ENCODE measurements around the gene NOX4. TPM values are rescaled to one million over a fixed set of nuclear protein-coding genes. Genes with fewer than 3 reads are reported as not detected.

The NOX4 gene
- total and polyA plus RNA-seq, 2 experiments from 2014 or later = 0.74 to 1.1 TPM

- DNase-seq (ENCODE audit: low read depth in 1 of 2, low spot score in 1 of 2) = no peak
- Histone ChIP-seq H3K36me3 (no peaks in the 10 kb centered on the region), H3K4me1 (ENCODE audit: low read depth) (no peaks in the 10 kb centered on the region), H3K4me3 (no peak overlapping the region), H3K9me3 (ENCODE audit: low read depth) (no peaks in the 10 kb centered on the region), H3K27me3 (no peaks in the 10 kb centered on the region), H3K27ac (no peak overlapping the region)
- TF ChIP-seq, protein P1, sequence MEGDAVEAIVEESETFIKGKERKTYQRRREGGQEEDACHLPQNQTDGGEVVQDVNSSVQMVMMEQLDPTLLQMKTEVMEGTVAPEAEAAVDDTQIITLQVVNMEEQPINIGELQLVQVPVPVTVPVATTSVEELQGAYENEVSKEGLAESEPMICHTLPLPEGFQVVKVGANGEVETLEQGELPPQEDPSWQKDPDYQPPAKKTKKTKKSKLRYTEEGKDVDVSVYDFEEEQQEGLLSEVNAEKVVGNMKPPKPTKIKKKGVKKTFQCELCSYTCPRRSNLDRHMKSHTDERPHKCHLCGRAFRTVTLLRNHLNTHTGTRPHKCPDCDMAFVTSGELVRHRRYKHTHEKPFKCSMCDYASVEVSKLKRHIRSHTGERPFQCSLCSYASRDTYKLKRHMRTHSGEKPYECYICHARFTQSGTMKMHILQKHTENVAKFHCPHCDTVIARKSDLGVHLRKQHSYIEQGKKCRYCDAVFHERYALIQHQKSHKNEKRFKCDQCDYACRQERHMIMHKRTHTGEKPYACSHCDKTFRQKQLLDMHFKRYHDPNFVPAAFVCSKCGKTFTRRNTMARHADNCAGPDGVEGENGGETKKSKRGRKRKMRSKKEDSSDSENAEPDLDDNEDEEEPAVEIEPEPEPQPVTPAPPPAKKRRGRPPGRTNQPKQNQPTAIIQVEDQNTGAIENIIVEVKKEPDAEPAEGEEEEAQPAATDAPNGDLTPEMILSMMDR (IDR thresholded peaks at IDR 0.05; ENCODE audit: low read depth, low read length) = no peak
Measured at GRCh38 chr11:89529626-89530380, 38.6 kb upstream of the NOX4 start.

DNA sequence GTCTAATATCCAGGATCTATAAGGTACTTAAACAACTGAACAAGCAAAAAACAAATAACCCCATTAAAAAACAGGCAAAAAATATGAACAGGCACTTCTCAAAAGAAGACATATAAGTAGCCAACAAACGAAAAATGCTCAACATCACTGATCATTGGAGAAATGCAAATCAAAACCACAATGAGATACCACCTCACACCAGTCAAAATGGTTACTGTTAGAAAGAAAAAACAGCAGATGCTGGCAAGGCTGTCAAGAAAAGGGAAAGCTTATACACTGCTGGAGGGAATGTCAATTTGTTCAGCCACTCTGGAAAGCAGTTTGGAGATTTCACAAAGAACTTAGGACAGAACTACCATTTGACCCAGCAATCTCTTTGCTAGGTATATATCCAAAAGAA lies 30.6 kb upstream of the NOX4 start:
- TF ChIP-seq, protein P1 (IDR thresholded peaks at IDR 0.05; ENCODE audit: low read depth, low read length) = no peak
- Histone ChIP-seq H3K9me3 (ENCODE audit: low read depth) (no peaks in the 10 kb centered on the region), H3K36me3 (no peaks in the 10 kb centered on the region), H3K4me3 (no peak overlapping the region), H3K4me1 (ENCODE audit: low read depth) (no peaks in the 10 kb centered on the region), H3K27me3 (no peaks in the 10 kb centered on the region), H3K27ac (no peak overlapping the region)
- DNase-seq (ENCODE audit: low read depth in 1 of 2, low spot score in 1 of 2) = no peak

DNA sequence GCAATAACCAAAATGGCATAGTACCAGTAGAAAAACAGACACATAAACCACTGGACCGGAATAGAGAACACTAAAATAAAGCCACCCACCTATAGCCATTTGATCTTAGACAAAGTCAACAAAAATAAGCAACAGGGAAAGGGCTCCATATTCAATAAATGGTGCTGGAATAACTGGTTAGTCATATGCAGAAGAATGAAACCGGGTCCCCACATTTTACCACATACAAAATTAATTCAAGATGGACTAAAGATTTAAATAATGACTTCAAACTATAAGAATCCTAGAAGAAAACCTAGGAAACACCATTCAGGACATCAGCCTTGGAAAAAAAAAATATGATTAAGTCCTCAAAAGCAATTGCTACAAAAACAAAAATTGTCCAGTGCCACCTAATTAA lies 30.1 kb upstream of the NOX4 start:
- H3K27ac ChIP-seq = no peak overlapping the region
- no peaks in the 10 kb centered on the region for H3K4me1 ChIP-seq (ENCODE audit: low read depth)
- H3K4me3 ChIP-seq = no peak overlapping the region
- TF ChIP-seq, protein P1 (IDR thresholded peaks at IDR 0.05; ENCODE audit: low read depth, low read length) = no peak
- H3K9me3 ChIP-seq (ENCODE audit: low read depth) = no peaks in the 10 kb centered on the region
- H3K36me3 ChIP-seq = no peaks in the 10 kb centered on the region
- no peaks in the 10 kb centered on the region for H3K27me3 ChIP-seq
- DNase-seq (ENCODE audit: low read depth in 1 of 2, low spot score in 1 of 2) = no peak

GRCh38 chr11:89516496-89516895 lies 25.3 kb upstream of the NOX4 start:
- H3K4me1 ChIP-seq (ENCODE audit: low read depth) = no peaks in the 10 kb centered on the region
- no peaks in the 10 kb centered on the region for H3K27me3 ChIP-seq
- no peak overlapping the region for H3K4me3 ChIP-seq
- no peak for DNase-seq (ENCODE audit: low read depth in 1 of 2, low spot score in 1 of 2)
- TF ChIP-seq, protein P1 (IDR thresholded peaks at IDR 0.05; ENCODE audit: low read depth, low read length) = no peak
- no peak overlapping the region for H3K27ac ChIP-seq
- H3K36me3 ChIP-seq = no peaks in the 10 kb centered on the region
- H3K9me3 ChIP-seq (ENCODE audit: low read depth) = no peaks in the 10 kb centered on the region

DNA sequence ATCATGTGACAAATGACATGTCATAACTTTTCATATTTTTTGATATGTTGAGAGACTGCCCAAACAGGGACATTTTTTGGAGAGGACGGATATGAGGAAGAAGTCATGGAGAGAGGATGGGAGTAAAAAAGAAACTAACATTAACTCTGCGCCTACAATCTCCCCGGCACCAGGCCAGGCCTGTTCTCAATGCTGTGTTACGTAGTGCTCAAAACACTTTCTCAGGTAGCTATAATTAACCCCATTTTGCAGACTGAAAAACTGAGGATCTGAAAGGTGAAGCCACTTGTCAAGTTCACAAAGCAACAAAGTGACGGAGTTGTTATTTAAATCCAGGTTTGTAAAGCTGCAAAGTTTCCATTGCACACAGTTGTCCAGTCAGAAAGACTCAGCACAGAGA lies 17.4 kb upstream of the NOX4 start:
- Histone ChIP-seq H3K27ac (no peak overlapping the region), H3K9me3 (ENCODE audit: low read depth) (peaks cover 2% of the 10 kb centered on the region), H3K4me1 (ENCODE audit: low read depth) (no peaks in the 10 kb centered on the region), H3K27me3 (no peaks in the 10 kb centered on the region), H3K4me3 (no peak overlapping the region), H3K36me3 (no peaks in the 10 kb centered on the region)
- no peak for DNase-seq (ENCODE audit: low read depth in 1 of 2, low spot score in 1 of 2)
- TF ChIP-seq, protein P1 (IDR thresholded peaks at IDR 0.05; ENCODE audit: low read depth, low read length) = no peak

Data from cardiac muscle cell (in vitro differentiated cells and primary cell).